Esophagus squamous epithelium (tissue), 5 donors: ENCODE data around the gene NUP43. TPM values are rescaled to one million over a fixed set of nuclear protein-coding genes. Genes with fewer than 3 reads are reported as not detected.
"Not testable (repeated sequence)": the region's sequence is repeated elsewhere in the genome, so short reads cannot be mapped to it uniquely, and the experiment has no call there.

Source experiments
- DNase-seq: peaks from one replicate; lab custom pipeline; 2025; lab: John Stamatoyannopoulos, UW
- H3K27ac ChIP-seq, 4 donors: fragments of 200-600 bp; sonication (generic); one replicate each; pipeline ENCODE4 v1.5.1; 2016 to 2019; ENCODE audit warnings: mild to moderate bottlenecking in 1 of 4
- H3K27me3 ChIP-seq, 4 donors: fragments of 200-600 bp; sonication (generic); 1 replicate in 3 of 4; 2 replicates in 1 of 4; pipeline versions ENCODE4 v1.5.1 to v1.6.0; 2017 to 2021; ENCODE audit warnings: antibody characterized with exemption in 1 of 4
- H3K36me3 ChIP-seq, 3 donors: fragments of 200-600 bp; sonication (generic); one replicate each; pipeline ENCODE4 v1.5.1; 2016 to 2019
- H3K4me1 ChIP-seq, 3 donors: fragments of 200-600 bp; sonication (generic); one replicate each; pipeline ENCODE4 v1.5.1; 2017 to 2019
- H3K4me3 ChIP-seq, 4 donors: fragments of 200-600 bp; sonication (generic); 1 replicate in 3 of 4; 2 replicates in 1 of 4; pipeline ENCODE4 v1.5.1; 2016 to 2019; ENCODE audit warnings: mild to moderate bottlenecking in 2 of 4, moderate library complexity in 1 of 4
- H3K9me3 ChIP-seq, 3 donors: fragments of 200-600 bp; sonication (generic); one replicate each; pipeline ENCODE4 v1.5.1; 2016 to 2019
- CTCF ChIP-seq, 6 experiments: fragments of 450-650 bp in 4 of 6; fragments of 200-600 bp in 2 of 6; sonication (generic) in 2 of 6; IDR thresholded peaks; one replicate each; pipeline ENCODE4 v1.5.1; 2016 to 2019; ENCODE audit warnings: antibody characterized with exemption in 6 of 6, mild to moderate bottlenecking in 4 of 6, moderate library complexity in 4 of 6
- POLR2A ChIP-seq, 4 donors: fragments of 450-650 bp; IDR thresholded peaks; one replicate each; pipeline ENCODE4 v1.6.1; 2017; ENCODE audit warnings: antibody characterized with exemption in 4 of 4, mild to moderate bottlenecking in 4 of 4, moderate library complexity in 3 of 4
- WGBS, 2 donors: methylation state at CpG; one replicate each; pipeline ENCODE4 v1.1.5; 2018; 5-methylcytosine and 5-hydroxymethylcytosine counted together
- intact Hi-C: fragments of 100-400 bp; cut with DNase I; formaldehyde crosslinking; loops from one replicate; pipeline ENCODE4 v1.15.0; 2022
- total RNA-seq, 4 donors: library from RNA; depleted of rRNA; stranded (reverse); fragments of >200 nt; gene quantifications; one replicate each; pipeline ENCODE4 v1.1.0, GENCODE V29; 2016
- donor health status: DM: yes; HTN: yes; CAD: no.

The NUP43 gene
- total RNA-seq, 4 donors from 2014 or later: 7.1 to 18.8 (median 16.4) TPM

DNA sequence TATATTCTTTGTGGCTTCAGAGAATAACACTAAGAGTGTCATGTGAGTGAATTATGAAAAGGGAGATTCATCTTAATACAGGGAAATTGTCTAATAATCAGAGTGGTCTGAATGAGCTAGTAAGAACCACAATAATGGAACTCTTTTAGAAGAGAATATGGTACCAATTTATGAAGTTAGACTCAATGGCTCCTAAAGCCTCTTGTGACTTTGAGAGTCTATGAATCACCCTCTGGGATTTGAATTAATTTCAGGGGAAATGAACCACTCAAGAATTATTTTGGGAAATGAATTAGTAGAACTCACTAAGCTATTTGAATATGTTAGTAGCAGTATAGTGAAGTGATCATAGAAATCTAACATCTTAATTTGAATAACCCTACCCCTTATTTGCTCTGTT lies 17.5 kb upstream of the NUP43 start:
- TF ChIP-seq CTCF (IDR thresholded peaks at IDR 0.05) (no peak), POLR2A (IDR thresholded peaks at IDR 0.05) (no peak)

DNA sequence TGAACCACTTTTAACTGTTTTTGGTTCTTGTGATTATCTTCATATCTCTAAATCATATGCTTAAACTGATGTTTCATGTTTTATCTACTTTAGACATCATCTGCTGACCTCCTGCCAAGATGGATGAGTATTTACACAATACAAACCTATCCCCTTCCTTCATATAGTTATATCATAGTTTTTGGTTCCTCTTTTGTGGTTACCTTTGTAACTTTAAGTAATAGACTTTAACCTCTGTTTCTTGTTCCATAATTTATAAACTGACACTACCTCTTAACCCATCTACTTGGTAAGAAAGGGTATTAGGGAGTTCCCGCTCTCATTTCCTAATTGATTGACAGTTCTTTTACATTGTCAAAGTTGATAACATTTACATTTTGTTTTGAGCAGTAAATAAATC lies 15.1 kb upstream of the NUP43 start:
- no peak overlapping the region for H3K4me3 ChIP-seq
- peaks cover 0 to 36% (median 0%) of the 10 kb centered on the region in 3 donors for H3K36me3 ChIP-seq
- H3K27me3 ChIP-seq: no peaks in the 10 kb centered on the region
- peaks cover 0 to under 1% (median 0%) of the 10 kb centered on the region in 3 donors for H3K4me1 ChIP-seq
- 88% methylated on average over 1 of the region's 1 CpG for WGBS, 2 donors
- peaks cover 0 to 6% (median 0%) of the 10 kb centered on the region in 3 donors for H3K9me3 ChIP-seq
- DNase-seq: no peak
- intact Hi-C loops: no loop called here
- no peak overlapping the region for H3K27ac ChIP-seq
- no peak for TF ChIP-seq POLR2A (IDR thresholded peaks at IDR 0.05)

More for the DNA sequence above, 17.5 kb upstream of the NUP43 start:
- Histone ChIP-seq H3K4me1 (peaks cover 0 to 5% (median 0%) of the 10 kb centered on the region in 3 donors), H3K36me3 (peaks cover 0 to 46% (median 0%) of the 10 kb centered on the region in 3 donors), H3K27ac (no peak overlapping the region), H3K4me3 (no peak overlapping the region), H3K9me3 (peaks cover 0 to 9% (median 0%) of the 10 kb centered on the region in 3 donors), H3K27me3 (no peaks in the 10 kb centered on the region)
- intact Hi-C loops: no loop called here
- DNase-seq: no peak

GRCh38 chr6:149756261-149756636 lies 9.9 kb upstream of the NUP43 start:
- TF ChIP-seq POLR2A (IDR thresholded peaks at IDR 0.05) (no peak), CTCF (IDR thresholded peaks at IDR 0.05) (no peak)
- intact Hi-C loops: no loop called here
- no peak for DNase-seq
- no peak overlapping the region for H3K27ac ChIP-seq
- peaks cover 3 to 43% (median 8%) of the 10 kb centered on the region in 3 donors for H3K4me1 ChIP-seq
- H3K36me3 ChIP-seq: peaks cover 0 to 26% (median 0%) of the 10 kb centered on the region in 3 donors
- H3K27me3 ChIP-seq: no peaks in the 10 kb centered on the region
- H3K9me3 ChIP-seq: no peaks in the 10 kb centered on the region
- WGBS, 2 donors: 75 to 96% methylated on average over 5 to 6 of the region's 7 CpGs
- no peak overlapping the region for H3K4me3 ChIP-seq

- Histone ChIP-seq H3K4me3 (no peak overlapping the region), H3K27ac (no peak overlapping the region), H3K36me3 (peaks cover 0 to 24% (median 0%) of the 10 kb centered on the region in 3 donors), H3K9me3 (no peaks in the 10 kb centered on the region), H3K4me1 (peaks cover 3 to 50% (median 15%) of the 10 kb centered on the region in 3 donors), H3K27me3 (no peaks in the 10 kb centered on the region)
- TF ChIP-seq POLR2A (IDR thresholded peaks at IDR 0.05) (no peak), CTCF (IDR thresholded peaks at IDR 0.05) (no peak)
- intact Hi-C loops: no loop called here
- WGBS, 2 donors: 76 to 84% methylated on average over 9 of the region's 9 CpGs
- no peak for DNase-seq
These were observed 9.3 kb upstream of the NUP43 start for GRCh38 chr6:149755300-149756260.

DNA sequence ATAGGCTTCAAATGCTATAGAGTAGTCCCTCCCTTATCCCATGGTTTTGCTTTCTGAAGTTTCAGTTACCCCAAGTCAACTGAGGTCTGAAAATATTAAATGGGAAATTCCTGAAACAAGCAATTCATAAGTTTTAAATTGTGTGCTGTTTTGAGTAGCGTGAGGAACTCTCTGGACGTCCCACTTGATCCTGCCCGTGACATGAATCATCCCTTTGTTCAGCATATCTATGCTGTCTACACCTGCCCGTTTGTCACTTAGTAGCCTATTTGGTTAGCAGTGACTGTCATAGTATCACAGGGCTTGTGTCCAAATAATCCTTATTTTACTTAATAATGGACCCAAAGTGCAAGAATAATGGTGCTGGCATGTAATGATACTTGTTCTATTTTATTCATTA lies 8.2 kb upstream of the NUP43 start:
- no peaks in the 10 kb centered on the region for H3K9me3 ChIP-seq
- no peaks in the 10 kb centered on the region for H3K27me3 ChIP-seq
- DNase-seq: no peak
- no peak overlapping the region for H3K4me3 ChIP-seq
- peaks cover 0 to 14% (median 0%) of the 10 kb centered on the region in 3 donors for H3K36me3 ChIP-seq
- H3K4me1 ChIP-seq: peaks cover 3 to 57% (median 19%) of the 10 kb centered on the region in 3 donors
- no peak for TF ChIP-seq POLR2A (IDR thresholded peaks at IDR 0.05)
- TF ChIP-seq CTCF (IDR thresholded peaks at IDR 0.05): no peak
- no peak overlapping the region for H3K27ac ChIP-seq
- 63 to 73% methylated on average over 4 of the region's 4 CpGs for WGBS, 2 donors
- intact Hi-C loops: no loop called here

GRCh38 chr6:149753374-149753637 lies 7.0 kb upstream of the NUP43 start:
- 86 to 88% methylated on average over 3 of the region's 3 CpGs for WGBS, 2 donors
- intact Hi-C loops, H3K36me3 ChIP-seq, H3K27me3 ChIP-seq, H3K4me3 ChIP-seq, H3K9me3 ChIP-seq, DNase-seq, H3K27ac ChIP-seq: not testable (repeated sequence)
- peaks cover 3 to 64% (median 19%) of the 10 kb centered on the region in 3 donors for H3K4me1 ChIP-seq
